Kidney (tissue), 14 donors: ENCODE results near the gene ACP2. TPM values are rescaled to one million over a fixed set of nuclear protein-coding genes. Genes with fewer than 3 reads are reported as not detected.

Experiments
- DNase-seq, 5 donors: peaks; one replicate each; pipeline ENCODE4 v3.0.0-alpha.2; 2013 to 2020
- FAIRE-seq: peaks from 2 replicates; lab custom pipeline; 2012; peaks lifted over from hg19 to GRCh38; lab: Jason Lieb, UNC
- H3K27ac ChIP-seq, 2 donors: one replicate each; pipeline ENCODE4 v1.7.0; 2013; ENCODE audit warnings: low read depth in 2 of 2, low read length in 2 of 2, inconsistent platforms in 1 of 2
- H3K27me3 ChIP-seq: one replicate; pipeline ENCODE4 v1.7.1; 2013; ENCODE audit warnings: low read length, inconsistent platforms; ENCODE audit not compliant: control insufficient read depth, insufficient read depth
- H3K36me3 ChIP-seq, 3 donors: one replicate each; pipeline versions ENCODE4 v1.7.0 to v1.7.1; 2013; ENCODE audit warnings: low read length in 3 of 3, control low read depth in 1 of 3, inconsistent platforms in 1 of 3; ENCODE audit not compliant: insufficient read depth in 3 of 3, control insufficient read depth in 2 of 3
- H3K4me1 ChIP-seq, 3 donors: one replicate each; pipeline versions ENCODE4 v1.7.0 to v1.7.1; 2013; ENCODE audit warnings: low read length in 3 of 3, inconsistent platforms in 1 of 3, low read depth in 1 of 3; ENCODE audit not compliant: control insufficient read depth in 2 of 3, insufficient read depth in 2 of 3
- H3K4me3 ChIP-seq, 3 donors: one replicate each; pipeline versions ENCODE4 v1.7.0 to v1.8.1; 2013; ENCODE audit warnings: low read length in 3 of 3, control low read depth in 1 of 3, inconsistent platforms in 1 of 3
- H3K9ac ChIP-seq, 3 donors: one replicate each; pipeline versions ENCODE4 v1.7.0 to v1.7.1; 2013; ENCODE audit warnings: low read length in 3 of 3, control low read depth in 1 of 3, inconsistent platforms in 1 of 3
- H3K9me3 ChIP-seq, 3 donors: one replicate each; pipeline versions ENCODE4 v1.7.0 to v1.7.1; 2013; ENCODE audit warnings: low read length in 3 of 3, control low read depth in 1 of 3, inconsistent platforms in 1 of 3; ENCODE audit not compliant: control insufficient read depth in 2 of 3, insufficient read depth in 1 of 3
- CTCF ChIP-seq: IDR thresholded peaks from 3 replicates; pipeline ENCODE4 v1.5.1; 2012; ENCODE audit warnings: mild to moderate bottlenecking, moderate library complexity, borderline replicate concordance; ENCODE audit not compliant: insufficient read depth; ENCODE audit errors: extremely low read depth
- intact Hi-C: fragments of 100-400 bp; cut with DNase I; formaldehyde crosslinking; loops from one replicate; pipeline ENCODE4 v1.11.1; 2022
- polyA plus RNA-seq: library from polyadenylated mRNA; stranded (reverse); fragments of 350-450 nt; fragmentation: Illumina TruSeq; extraction: RNeasy Lipid Tissue Mini Kit (QIAGEN cat#74804); gene quantifications from one replicate; pipeline ENCODE4 v1.2.3, GENCODE V29; 2014; ENCODE audit warnings: low read depth, low replicate concordance; ENCODE audit not compliant: insufficient read depth
- total RNA-seq: library from RNA; stranded (reverse); fragmentation: NEBNext Ultra II Directional; extraction: Animal tissue kit (Norgen Biotek cat#: 25700); gene quantifications from one replicate; pipeline ENCODE4 v1.2.1, GENCODE V29; 2021
- donor health status: control.
- donor health status: control.
- donor health status: control.
- donor health status: control.
- donor health status: control.
- donor health status: DM: yes; HTN: yes; CAD: no.
- donor health status: Normal renal cell carcinoma (clear cell type).

The ACP2 gene
- total and polyA plus RNA-seq, 2 donors from 2014 or later: 45.1 to 72.7 TPM

GRCh38 chr11:47264521-47264920, 15.9 kb upstream of the ACP2 start:
- H3K4me1 ChIP-seq: peaks cover 6 to 13% (median 11%) of the 10 kb centered on the region in 3 donors
- no peak for FAIRE-seq

GRCh38 chr11:47264119-47264518, 15.5 kb upstream of the ACP2 start:
- no peak for FAIRE-seq

More at GRCh38 chr11:47264521-47264920, 15.9 kb upstream of the ACP2 start:
- H3K9me3 ChIP-seq: no peaks in the 10 kb centered on the region
- no peak overlapping the region for H3K4me3 ChIP-seq
- H3K9ac ChIP-seq: no peak overlapping the region
- no peak for TF ChIP-seq CTCF
- H3K36me3 ChIP-seq: peaks cover 0 to 4% (median 0%) of the 10 kb centered on the region in 3 donors
- no peak overlapping the region for H3K27ac ChIP-seq
- no peak for DNase-seq
- H3K27me3 ChIP-seq: no peaks in the 10 kb centered on the region
- intact Hi-C loops: no loop called here

GRCh38 chr11:47261291-47261800, 12.7 kb upstream of the ACP2 start:
- Histone ChIP-seq H3K27me3 (no peaks in the 10 kb centered on the region), H3K36me3 (peaks cover 0 to 4% (median 0%) of the 10 kb centered on the region in 3 donors), H3K4me1 (peaks cover 0 to 16% (median 12%) of the 10 kb centered on the region in 3 donors), H3K9me3 (no peaks in the 10 kb centered on the region), H3K4me3 (no peak overlapping the region), H3K9ac (no peak overlapping the region), H3K27ac (no peak overlapping the region)
- TF ChIP-seq CTCF: no peak
- DNase-seq (no peak), FAIRE-seq (no peak)
- intact Hi-C loops: no loop called here

More at GRCh38 chr11:47264119-47264518, 15.5 kb upstream of the ACP2 start:
- Histone ChIP-seq H3K4me1 (peaks cover 6 to 12% (median 11%) of the 10 kb centered on the region in 3 donors), H3K27me3 (no peaks in the 10 kb centered on the region), H3K9me3 (no peaks in the 10 kb centered on the region), H3K9ac (no peak overlapping the region), H3K27ac (no peak overlapping the region), H3K4me3 (no peak overlapping the region), H3K36me3 (peaks cover 0 to 4% (median 0%) of the 10 kb centered on the region in 3 donors)
- intact Hi-C loops: no loop called here
- TF ChIP-seq CTCF: no peak
- no peak for DNase-seq
